NCI-H146 treated with DMSO at 0.1 percent for 48 hours (cell line): ENCODE data around the gene CDX4.
"Not testable (repeated sequence)": the region's sequence is repeated elsewhere in the genome, so short reads cannot be mapped to it uniquely, and the experiment has no call there.

Experiments
- DNase-seq: peaks from one replicate; lab custom pipeline; 2025; ENCODE audit not compliant: unreplicated experiment; lab: John Stamatoyannopoulos, UW

Gene CDX4

GRCh38 chrX:73446831-73447230, at the start of gene CDX4:
TSS of gene CDX4 (plus strand) at chrX:73447053. CDS start at chrX:73447254, 201 bp downstream.
- no peak for DNase-seq

- DNase-seq: no peak
These were observed 48.5 kb upstream of the CDX4 start for GRCh38 chrX:73398185-73398914.

- DNase-seq: no peak
These were observed 46.6 kb upstream of the CDX4 start for GRCh38 chrX:73400136-73400748.

- DNase-seq: no peak
These were observed 45.1 kb upstream of the CDX4 start for GRCh38 chrX:73401591-73402266.

GRCh38 chrX:73412930-73413329, 33.9 kb upstream of the CDX4 start:
- no peak for DNase-seq

GRCh38 chrX:73447311-73447794, 500 bp downstream of the CDX4 start:
- no peak for DNase-seq

- DNase-seq: no peak
These were observed 1.5 kb downstream of the CDX4 start for GRCh38 chrX:73448379-73448778.

GRCh38 chrX:73455171-73455570, 8.3 kb downstream of the CDX4 start:
- DNase-seq: no peak

GRCh38 chrX:73457306-73457705, 10.5 kb downstream of the CDX4 start:
- DNase-seq: no peak

- no peak for DNase-seq
These were observed 21.5 kb downstream of the CDX4 start for GRCh38 chrX:73468376-73468775.

- DNase-seq: no peak
These were observed 32.1 kb downstream of the CDX4 start for GRCh38 chrX:73478961-73479360.

GRCh38 chrX:73481521-73481920, 34.7 kb downstream of the CDX4 start:
- no peak for DNase-seq

- no peak for DNase-seq
These were observed 43.8 kb downstream of the CDX4 start for GRCh38 chrX:73490661-73491060.

- not testable (repeated sequence) for DNase-seq
These were observed 45.3 kb downstream of the CDX4 start for GRCh38 chrX:73492178-73492577.
